ENCODE data around the gene KLRC3.
"Not testable (repeated sequence)": the region's sequence is repeated elsewhere in the genome, so short reads cannot be mapped to it uniquely, and the experiment has no call there.

Gene KLRC3

GRCh38 chr12:10404798-10405197 is 15.6 kb downstream of the KLRC3 start:
- no peak for DNase-seq (ENCODE audit: low read depth in 1 of 2, low spot score in 1 of 2)

DNA sequence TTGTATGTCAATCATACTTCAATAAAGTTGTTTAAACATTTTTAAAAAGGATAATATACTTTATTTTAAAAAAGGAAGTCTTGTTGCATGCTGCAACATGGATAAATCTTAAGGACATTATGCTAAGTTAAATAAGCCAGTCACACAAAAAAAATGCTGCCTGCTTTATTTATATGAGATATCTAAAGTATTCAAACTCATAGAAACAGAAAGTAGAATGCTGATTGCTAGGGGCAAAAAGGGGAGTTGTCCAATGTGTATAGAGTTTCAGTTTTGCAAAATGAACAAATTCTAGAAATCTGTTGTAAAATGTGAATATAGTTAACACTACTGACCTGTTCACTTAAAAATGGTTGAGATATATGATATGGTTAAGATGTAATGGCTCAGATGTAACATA is 19.6 kb downstream of the KLRC3 start:
- no peak for DNase-seq (ENCODE audit: low read depth in 1 of 2, low spot score in 1 of 2)

DNA sequence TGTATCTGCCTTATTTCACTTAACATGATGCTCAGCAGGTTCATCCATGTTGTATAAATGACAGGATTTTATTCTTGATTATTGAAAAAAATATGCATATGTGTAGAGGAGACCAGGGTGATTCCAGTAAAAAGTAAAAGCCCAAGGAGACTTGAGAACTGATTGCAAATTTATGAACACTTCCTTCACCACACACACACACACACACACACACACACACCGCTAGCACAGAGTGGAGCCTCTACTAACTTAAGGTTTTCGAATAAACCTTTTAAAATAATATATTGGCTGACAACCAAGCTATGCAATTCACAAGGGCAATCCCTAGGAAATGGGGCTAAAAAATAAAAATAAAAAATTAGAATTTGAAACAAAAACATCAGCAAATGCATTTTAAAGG is 22.2 kb downstream of the KLRC3 start:
- no peak for DNase-seq (ENCODE audit: low read depth in 1 of 2, low spot score in 1 of 2)

- no peak for DNase-seq (ENCODE audit: low read depth in 1 of 2, low spot score in 1 of 2)
These were observed 23.1 kb downstream of the KLRC3 start for GRCh38 chr12:10397296-10397695.

GRCh38 chr12:10396176-10396575 is 24.2 kb downstream of the KLRC3 start:
- not testable (repeated sequence) for DNase-seq (ENCODE audit: low read depth in 1 of 2, low spot score in 1 of 2)

DNA sequence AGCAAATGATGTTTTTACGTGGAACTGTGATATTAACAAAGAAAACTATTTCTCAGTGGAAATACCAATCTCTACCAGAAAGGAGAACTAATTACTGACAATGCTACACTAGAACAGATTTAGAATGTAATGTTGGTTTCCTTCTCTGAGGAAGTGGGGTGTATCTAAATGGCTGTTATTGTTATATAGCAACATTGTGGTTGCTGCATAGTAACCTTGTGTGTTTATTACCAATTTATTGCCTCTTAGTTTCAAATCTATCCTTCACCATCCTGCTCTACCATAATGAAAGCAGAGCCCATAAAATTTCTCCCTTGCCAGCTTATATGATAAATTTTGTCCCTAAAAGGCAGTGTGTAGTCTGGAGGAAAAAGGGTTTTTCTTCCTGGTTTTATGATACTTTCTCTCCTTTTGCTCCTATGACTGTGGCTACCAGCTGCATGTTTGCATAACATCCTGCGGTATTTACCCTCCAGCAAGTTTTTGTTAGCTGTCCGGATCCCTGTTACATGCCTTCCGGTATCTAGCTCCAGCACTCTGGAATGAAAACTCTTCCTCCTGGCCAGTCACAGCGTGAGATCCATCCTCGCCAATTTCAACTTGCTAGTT is 24.9 kb downstream of the KLRC3 start:
- DNase-seq (ENCODE audit: low read depth in 1 of 2, low spot score in 1 of 2): no peak

DNA sequence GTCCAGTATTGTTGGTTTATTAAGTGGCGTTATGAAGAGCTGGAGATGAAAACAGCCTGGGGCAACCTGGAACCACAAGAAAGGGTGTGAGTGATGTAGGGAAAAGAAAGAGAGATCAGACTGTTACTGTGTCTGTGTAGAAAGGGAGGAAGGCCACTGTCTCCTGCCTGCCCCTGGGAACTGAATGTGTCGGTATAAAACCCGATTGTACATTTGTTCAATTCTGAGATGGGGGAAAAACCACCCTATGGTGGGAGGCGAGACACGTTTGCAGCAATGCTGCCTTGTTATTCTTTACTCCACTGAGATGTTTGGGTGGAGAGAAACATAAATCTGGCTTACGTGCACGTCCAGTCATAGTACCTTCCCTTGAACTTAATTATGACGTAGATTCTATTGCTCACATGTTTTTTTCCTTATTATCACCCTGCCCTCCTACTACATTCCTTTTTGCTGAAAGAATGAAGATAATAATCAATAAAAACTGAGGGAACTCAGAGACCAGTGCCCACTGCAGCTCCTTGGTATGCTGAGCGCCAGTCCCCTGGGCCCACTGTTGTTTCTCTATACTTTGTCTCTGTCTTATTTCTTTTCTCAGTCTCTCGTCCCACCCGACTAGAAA is 25.8 kb downstream of the KLRC3 start:
- not testable (repeated sequence) for DNase-seq (ENCODE audit: low read depth in 1 of 2, low spot score in 1 of 2)

DNA sequence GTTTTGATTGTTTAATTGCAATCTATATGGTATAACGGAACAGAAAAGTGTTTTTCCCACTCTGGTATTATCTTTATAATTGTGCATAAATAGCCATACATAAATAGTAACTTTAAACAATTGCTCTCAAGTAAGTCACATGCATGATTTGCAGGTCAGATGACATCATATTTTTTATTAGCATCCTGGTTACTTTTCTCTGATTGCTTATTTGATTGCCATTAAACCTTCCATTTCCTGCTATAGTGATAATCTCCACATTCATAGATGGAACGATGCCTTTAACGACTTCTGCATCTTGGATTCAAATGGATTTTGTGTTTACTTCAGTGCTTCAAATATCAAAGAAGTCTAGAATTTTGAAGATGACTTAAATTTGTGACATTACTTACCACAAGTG is 27.1 kb downstream of the KLRC3 start:
- no peak for DNase-seq (ENCODE audit: low read depth in 1 of 2, low spot score in 1 of 2)

DNA sequence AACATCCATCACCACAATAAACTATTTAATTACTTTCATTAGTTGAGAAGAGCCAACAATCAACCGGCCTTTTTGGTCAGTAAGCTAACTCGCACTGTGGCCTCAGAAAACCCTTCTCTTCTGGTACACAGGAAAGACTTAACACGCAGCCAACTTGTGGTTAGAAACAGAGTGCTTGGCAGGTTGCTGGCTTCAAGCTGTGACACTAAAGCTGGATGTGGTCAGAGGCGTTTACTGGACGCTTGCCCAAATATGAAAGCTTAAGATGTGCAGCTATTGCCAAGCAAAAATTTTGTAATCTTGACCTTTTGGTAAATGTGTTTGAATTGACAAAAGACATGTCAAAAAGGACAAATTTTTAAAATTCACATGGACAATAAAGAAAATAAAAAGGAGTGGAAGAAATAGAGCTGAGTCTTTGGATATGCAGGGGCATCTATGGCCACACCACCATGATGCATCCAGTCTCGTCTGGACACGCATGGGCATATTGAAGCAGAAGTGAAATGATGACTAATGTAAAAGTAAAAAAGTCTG is 27.9 kb downstream of the KLRC3 start:
- no peak for DNase-seq (ENCODE audit: low read depth in 1 of 2, low spot score in 1 of 2)

DNA sequence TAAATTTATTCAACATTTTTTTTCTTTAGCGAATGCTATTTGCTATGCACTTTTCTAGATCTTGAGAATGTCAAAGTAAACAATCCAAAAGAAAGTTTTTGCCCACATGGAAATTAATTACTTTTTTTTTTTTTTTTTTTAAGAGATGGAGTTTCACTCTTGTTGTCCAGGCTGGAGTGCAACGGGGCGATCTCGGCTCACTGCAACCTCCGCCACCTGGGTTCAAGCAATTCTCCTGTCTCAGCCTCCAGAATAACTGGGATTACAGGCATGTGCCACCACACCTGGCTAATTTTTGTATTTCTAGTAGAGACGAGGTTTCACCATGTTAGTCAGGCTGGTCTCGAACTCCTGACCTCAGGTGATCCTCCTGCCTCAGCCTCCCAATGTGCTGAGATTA is 29.4 kb downstream of the KLRC3 start:
- DNase-seq (ENCODE audit: low read depth in 1 of 2, low spot score in 1 of 2): not testable (repeated sequence)

DNA sequence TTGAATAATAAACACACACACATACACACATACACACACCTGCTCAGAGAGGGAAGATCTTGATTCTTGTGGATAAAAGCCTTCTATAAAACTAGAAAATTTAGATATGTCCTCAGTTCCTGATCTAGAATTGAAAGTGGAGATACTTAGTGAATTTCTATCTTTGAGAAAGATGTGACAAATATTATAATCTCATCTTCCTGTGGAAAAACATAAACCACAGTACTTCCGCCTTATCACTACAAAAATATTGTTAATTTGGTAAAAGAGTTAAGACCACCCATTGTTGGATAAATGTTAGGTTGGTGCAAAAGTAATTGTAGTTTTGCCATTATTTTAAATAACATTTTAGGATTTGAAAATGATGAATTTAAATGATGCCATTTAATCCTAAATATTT is 30.5 kb downstream of the KLRC3 start, which contains the start of gene KLRK1:
Gene KLRK1, minus strand, starts transcription at position 138 of the 400 bp plus-strand sequence. CDS start 1,231 bp downstream, outside the sequence.
- DNase-seq (ENCODE audit: low read depth in 1 of 2, low spot score in 1 of 2): no peak

DNA sequence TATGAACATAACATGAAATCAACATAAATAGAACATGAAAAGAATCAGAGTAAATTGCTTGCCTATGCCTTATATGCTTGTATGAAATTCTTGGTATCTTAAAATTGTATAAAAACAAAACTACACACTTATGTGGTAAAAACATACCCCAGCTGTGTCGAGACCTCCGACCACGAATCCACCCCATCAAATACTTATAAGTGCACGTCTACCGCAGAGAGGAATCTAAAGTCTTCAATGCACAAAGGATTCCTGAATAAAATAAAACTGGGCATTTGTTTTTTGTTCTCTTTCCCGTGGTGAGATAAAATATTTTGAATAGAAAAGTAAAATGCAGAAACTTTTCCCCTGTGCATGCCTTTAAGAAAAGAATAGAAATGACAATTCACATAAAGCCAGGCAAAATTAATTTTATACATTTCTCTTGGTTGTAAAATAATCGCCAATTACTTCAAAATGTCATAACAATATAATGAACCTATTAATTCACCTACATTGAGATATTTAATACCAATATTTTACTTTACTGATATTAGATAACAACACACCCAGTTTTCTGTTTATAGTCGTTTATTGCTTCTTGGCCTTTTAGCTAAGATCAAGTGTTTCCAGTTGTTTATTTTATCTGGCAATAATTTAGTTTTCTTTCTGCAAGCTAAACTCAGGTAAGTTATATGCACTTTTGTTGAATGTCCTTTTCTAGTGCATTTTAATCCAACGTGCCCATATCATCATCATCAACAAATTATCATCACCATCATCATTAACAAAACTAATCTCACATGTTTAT is 31.6 kb downstream of the KLRC3 start:
- DNase-seq (ENCODE audit: low read depth in 1 of 2, low spot score in 1 of 2): no peak

DNA sequence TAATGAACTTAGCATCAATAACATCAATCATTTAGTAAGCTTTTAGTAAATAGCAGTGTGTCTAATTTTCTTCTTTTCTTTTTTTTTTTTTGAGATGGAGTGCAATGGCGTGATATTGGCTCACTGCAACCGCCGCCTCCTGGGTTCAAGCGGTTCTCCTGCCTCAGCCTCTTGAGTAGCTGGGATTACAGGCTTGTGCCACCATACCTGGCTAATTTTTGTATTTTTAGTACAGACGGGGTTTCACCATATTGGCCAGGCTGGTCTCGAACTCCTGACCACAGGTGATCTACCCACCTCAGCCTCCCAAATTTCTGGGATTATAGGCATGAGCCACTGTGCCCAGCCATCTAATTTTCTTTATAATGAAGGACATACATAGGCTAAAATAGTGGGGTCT is 32.9 kb downstream of the KLRC3 start:
- not testable (repeated sequence) for DNase-seq (ENCODE audit: low read depth in 1 of 2, low spot score in 1 of 2)

GRCh38 chr12:10386857-10387256 is 33.5 kb downstream of the KLRC3 start:
- no peak for DNase-seq (ENCODE audit: low read depth in 1 of 2, low spot score in 1 of 2)

- DNase-seq (ENCODE audit: low read depth in 1 of 2, low spot score in 1 of 2): no peak
These were observed 35.2 kb downstream of the KLRC3 start for GRCh38 chr12:10385166-10385613.

DNA sequence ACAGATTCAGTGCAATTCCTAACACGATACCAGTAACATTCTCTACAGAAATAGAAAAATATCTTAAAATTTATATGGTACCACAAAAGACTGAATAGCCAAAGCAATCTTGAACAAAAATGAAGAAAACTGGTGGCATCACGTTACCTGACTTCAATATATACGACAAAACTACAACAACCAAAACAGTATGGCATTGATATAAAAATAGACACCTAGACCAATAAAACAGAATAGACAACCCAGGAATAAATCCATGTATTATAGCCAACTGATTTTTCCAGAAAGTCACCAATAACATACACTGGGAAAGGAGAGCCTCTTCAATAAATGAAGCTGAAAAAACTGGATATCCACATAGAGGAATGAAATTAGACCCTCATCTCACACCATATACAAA is 36.2 kb downstream of the KLRC3 start:
- no peak for DNase-seq (ENCODE audit: low read depth in 1 of 2, low spot score in 1 of 2)

GRCh38 chr12:10381928-10382628 is 38.3 kb downstream of the KLRC3 start:
- no peak for DNase-seq (ENCODE audit: low read depth in 1 of 2, low spot score in 1 of 2)

DNA sequence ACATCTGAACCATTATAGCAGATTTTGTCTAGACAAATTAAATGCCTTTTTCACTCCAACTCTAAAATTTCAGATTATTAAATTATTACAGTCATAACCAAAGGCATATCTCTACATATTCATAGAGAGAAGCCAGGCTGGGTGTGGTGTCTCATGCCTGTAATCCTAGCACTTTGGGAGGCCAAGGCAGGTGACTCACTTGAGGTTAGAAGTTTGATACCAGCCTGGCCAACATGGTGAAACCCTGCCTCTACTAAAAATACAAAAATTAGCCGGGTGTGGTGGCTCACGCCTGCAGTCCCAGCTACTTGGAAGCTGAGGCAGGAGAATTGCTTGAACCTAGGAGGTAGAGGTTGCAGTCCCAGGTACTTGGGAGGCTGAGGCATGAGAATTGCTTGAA is 41.7 kb downstream of the KLRC3 start:
- not testable (repeated sequence) for DNase-seq (ENCODE audit: low read depth in 1 of 2, low spot score in 1 of 2)

DNA sequence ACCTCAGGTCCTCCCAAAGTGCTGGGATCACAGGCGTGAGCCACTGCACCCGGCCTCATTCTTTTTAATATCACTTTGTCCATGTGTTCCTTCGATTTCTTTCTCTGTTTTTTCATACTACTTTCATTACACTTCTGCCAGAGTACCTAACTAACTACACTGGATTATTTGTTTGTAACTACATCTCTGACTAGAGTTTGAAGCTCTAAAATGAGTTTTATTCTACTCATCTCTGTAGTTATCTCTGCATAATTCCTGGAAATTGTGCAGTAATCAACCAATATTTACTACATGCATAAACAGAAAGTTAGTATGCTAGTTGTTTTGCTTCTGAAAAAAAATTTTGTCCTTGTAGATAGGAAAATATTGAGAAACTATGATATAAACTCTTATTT is 45.8 kb downstream of the KLRC3 start:
- DNase-seq (ENCODE audit: low read depth in 1 of 2, low spot score in 1 of 2): no peak

DNA sequence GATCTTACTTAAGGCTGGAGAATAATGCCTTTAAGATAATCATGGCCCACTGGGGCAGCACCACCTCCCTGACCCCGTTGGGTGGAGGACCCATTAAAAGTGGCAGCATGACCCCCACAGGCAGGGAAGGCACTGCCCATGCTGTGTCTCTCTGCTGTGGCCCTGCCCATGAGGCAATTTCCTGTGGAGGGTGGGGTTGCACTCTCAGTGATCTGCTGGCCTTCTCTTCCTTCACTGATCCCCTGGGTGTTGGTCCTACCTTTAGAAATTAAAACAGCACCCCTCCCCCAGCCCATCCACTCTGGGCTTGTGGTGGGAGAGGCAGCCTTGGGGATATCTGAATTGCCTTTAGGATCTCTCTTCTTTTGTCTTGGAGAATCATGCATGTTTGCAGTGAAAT is 47.8 kb downstream of the KLRC3 start:
- DNase-seq (ENCODE audit: low read depth in 1 of 2, low spot score in 1 of 2): no peak

GRCh38 chr12:10371893-10372535 is 48.4 kb downstream of the KLRC3 start:
- DNase-seq (ENCODE audit: low read depth in 1 of 2, low spot score in 1 of 2): not testable (repeated sequence)

Measured in activated CD4-positive, alpha-beta T cell treated with anti-CD3 and anti-CD28 coated beads, Interleukin-2, amount 50 U/mL, for 24 hours (primary cell).